WTC11 (cell line): ENCODE results near the gene TMEM108. TPM values are rescaled to one million over a fixed set of nuclear protein-coding genes. Genes with fewer than 3 reads are reported as not detected.

Source experiments
- ATAC-seq: fragments of 200-7000 bp; cut with Tn5 transposase; 2 replicates; pipeline ENCODE4 v1.10.0; 2021; ENCODE audit warnings: mild to moderate bottlenecking, moderate library complexity
- CTCF ChIA-PET: fragments of 300-600 bp; sonication (Branson Sonifier 250); formaldehyde crosslinking; loops from one replicate; lab custom pipeline; 2021; ENCODE audit warnings: antibody characterized with exemption; lab: Charles Lee
- POLR2A ChIA-PET: fragments of 350-600 bp; sonication (Branson Sonifier 250); formaldehyde crosslinking; loops from one replicate; lab custom pipeline; 2021; ENCODE audit warnings: antibody characterized with exemption; lab: Charles Lee
- DNase-seq: peaks from one replicate; pipeline ENCODE4 v3.0.0; 2021; ENCODE audit warnings: low spot score
- H3K27ac Mint-ChIP-seq: 2 replicates; pipeline ENCODE4 v1.8.0; 2021; ENCODE audit warnings: mixed read lengths
- H3K27me3 Mint-ChIP-seq: 2 replicates; pipeline ENCODE4 v1.8.0; 2021; ENCODE audit warnings: low read depth, mild to moderate bottlenecking, moderate library complexity, mixed read lengths
- H3K36me3 Mint-ChIP-seq: 2 replicates; pipeline ENCODE4 v1.8.0; 2021; ENCODE audit warnings: mixed read lengths
- H3K4me1 Mint-ChIP-seq: 2 replicates; pipeline ENCODE4 v1.8.0; 2022; ENCODE audit warnings: mixed read lengths
- H3K4me3 Mint-ChIP-seq: 2 replicates; pipeline ENCODE4 v1.8.0; 2021; ENCODE audit warnings: mild to moderate bottlenecking, moderate library complexity, mixed read lengths
- H3K9me3 Mint-ChIP-seq: 2 replicates; pipeline ENCODE4 v1.8.0; 2021; ENCODE audit warnings: mixed read lengths
- ATF3 ChIP-seq: sonication (generic); formaldehyde crosslinking; conservative IDR thresholded peaks from 2 replicates; pipeline ENCODE4 v1.8.1; 2022; ENCODE audit warnings: mild to moderate bottlenecking, missing genetic modification reagents
- ESRRA ChIP-seq: sonication (generic); formaldehyde crosslinking; IDR thresholded peaks from 2 replicates; pipeline ENCODE4 v1.8.1; 2022; ENCODE audit warnings: mild to moderate bottlenecking, missing genetic modification reagents, borderline replicate concordance
- FOXK1 ChIP-seq: sonication (generic); formaldehyde crosslinking; IDR thresholded peaks from 2 replicates; pipeline ENCODE4 v1.8.0; 2022; ENCODE audit warnings: mild to moderate bottlenecking, moderate library complexity, missing genetic modification reagents
- FOXP1 ChIP-seq: sonication (generic); formaldehyde crosslinking; IDR thresholded peaks from 2 replicates; pipeline ENCODE4 v1.8.0; 2022; ENCODE audit warnings: missing genetic modification reagents, mild to moderate bottlenecking, moderate library complexity, borderline replicate concordance
- GABPB1 ChIP-seq: sonication (generic); formaldehyde crosslinking; IDR thresholded peaks from 2 replicates; pipeline ENCODE4 v1.8.1; 2023; ENCODE audit warnings: mild to moderate bottlenecking, missing genetic modification reagents
- GRHL2 ChIP-seq: fragments of 250-450 bp; sonication (Bioruptor Pico); IDR thresholded peaks from 2 replicates; pipeline ENCODE4 v1.8.0; 2022; ENCODE audit warnings: mild to moderate bottlenecking, moderate library complexity; ENCODE audit not compliant: insufficient replicate concordance, severe bottlenecking
- MYBL2 ChIP-seq: sonication (generic); formaldehyde crosslinking; IDR thresholded peaks from 2 replicates; pipeline ENCODE4 v1.8.1; 2023; ENCODE audit warnings: mild to moderate bottlenecking, moderate library complexity, missing genetic modification reagents
- NFATC4 ChIP-seq: fragments of 250-450 bp; sonication (Bioruptor Pico); IDR thresholded peaks from 2 replicates; pipeline ENCODE4 v1.9.0; 2021; ENCODE audit warnings: mild to moderate bottlenecking
- NFE2L1 ChIP-seq: sonication (generic); formaldehyde crosslinking; IDR thresholded peaks from 2 replicates; pipeline ENCODE4 v1.8.1; 2023; ENCODE audit warnings: missing genetic modification reagents
- TEAD4 ChIP-seq: sonication (generic); formaldehyde crosslinking; IDR thresholded peaks from 2 replicates; pipeline ENCODE4 v1.8.0; 2022; ENCODE audit warnings: mild to moderate bottlenecking, missing genetic modification reagents
- ZNF263 ChIP-seq: sonication (generic); formaldehyde crosslinking; IDR thresholded peaks from 2 replicates; pipeline ENCODE4 v1.8.1; 2022; ENCODE audit warnings: low read depth, mild to moderate bottlenecking, moderate library complexity, missing genetic modification reagents
- ZNF512 ChIP-seq: sonication (generic); formaldehyde crosslinking; IDR thresholded peaks from 2 replicates; pipeline ENCODE4 v1.8.1; 2022; ENCODE audit warnings: missing genetic modification reagents, borderline replicate concordance
- ZNF532 ChIP-seq: fragments of 250-450 bp; sonication (Bioruptor Pico); IDR thresholded peaks from 2 replicates; pipeline ENCODE4 v1.9.0; 2021; ENCODE audit warnings: mild to moderate bottlenecking, borderline replicate concordance
- total RNA-seq: library from RNA; stranded (reverse); gene quantifications from 3 replicates; pipeline ENCODE4 v1.2.3, GENCODE V29; 2021
- TF ChIP-seq, protein P1 (sequence below): fragments of 200-600 bp; IDR thresholded peaks from 2 replicates; pipeline ENCODE4 v1.8.0; 2022; ENCODE audit warnings: antibody characterized with exemption
- TF ChIP-seq, protein P2 (sequence below): sonication (generic); formaldehyde crosslinking; IDR thresholded peaks from 2 replicates; pipeline ENCODE4 v1.8.1; 2023; ENCODE audit warnings: mild to moderate bottlenecking, moderate library complexity, missing genetic modification reagents

TMEM108 gene
- total RNA-seq, 1 experiment from 2014 or later: 14.7 TPM

- ChIA-PET POLR2A (no interaction called here), CTCF (interaction anchor here (1.1 to 1.7 kb wide), 3 partner anchors 9 to 243 kb away, joined by 3 to 8 read pairs (median 4); no protein-coding TSS in a partner anchor)
- ATAC-seq: peak; percentile 97
- TF ChIP-seq ZNF532 (CRISPR knock-in tag) (no peak), GRHL2 (no peak), ZNF263 (CRISPR knock-in tag) (no peak), ZNF512 (CRISPR knock-in tag) (no peak), NFATC4 (no peak)
- TF ChIP-seq, protein P1, sequence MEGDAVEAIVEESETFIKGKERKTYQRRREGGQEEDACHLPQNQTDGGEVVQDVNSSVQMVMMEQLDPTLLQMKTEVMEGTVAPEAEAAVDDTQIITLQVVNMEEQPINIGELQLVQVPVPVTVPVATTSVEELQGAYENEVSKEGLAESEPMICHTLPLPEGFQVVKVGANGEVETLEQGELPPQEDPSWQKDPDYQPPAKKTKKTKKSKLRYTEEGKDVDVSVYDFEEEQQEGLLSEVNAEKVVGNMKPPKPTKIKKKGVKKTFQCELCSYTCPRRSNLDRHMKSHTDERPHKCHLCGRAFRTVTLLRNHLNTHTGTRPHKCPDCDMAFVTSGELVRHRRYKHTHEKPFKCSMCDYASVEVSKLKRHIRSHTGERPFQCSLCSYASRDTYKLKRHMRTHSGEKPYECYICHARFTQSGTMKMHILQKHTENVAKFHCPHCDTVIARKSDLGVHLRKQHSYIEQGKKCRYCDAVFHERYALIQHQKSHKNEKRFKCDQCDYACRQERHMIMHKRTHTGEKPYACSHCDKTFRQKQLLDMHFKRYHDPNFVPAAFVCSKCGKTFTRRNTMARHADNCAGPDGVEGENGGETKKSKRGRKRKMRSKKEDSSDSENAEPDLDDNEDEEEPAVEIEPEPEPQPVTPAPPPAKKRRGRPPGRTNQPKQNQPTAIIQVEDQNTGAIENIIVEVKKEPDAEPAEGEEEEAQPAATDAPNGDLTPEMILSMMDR: no peak
- peak; percentile 26 for DNase-seq
- Mint-ChIP-seq H3K27me3 (no peaks in the 10 kb centered on the region), H3K27ac (peak overlapping the region; percentile 42; the same call in 1 of the 2 replicates), H3K4me1 (peaks cover 22% of the 10 kb centered on the region), H3K36me3 (no peaks in the 10 kb centered on the region), H3K9me3 (no peaks in the 10 kb centered on the region), H3K4me3 (no peak overlapping the region)
These were observed 246.0 kb downstream of the TMEM108 start for GRCh38 chr3:133283958-133284807.

DNA sequence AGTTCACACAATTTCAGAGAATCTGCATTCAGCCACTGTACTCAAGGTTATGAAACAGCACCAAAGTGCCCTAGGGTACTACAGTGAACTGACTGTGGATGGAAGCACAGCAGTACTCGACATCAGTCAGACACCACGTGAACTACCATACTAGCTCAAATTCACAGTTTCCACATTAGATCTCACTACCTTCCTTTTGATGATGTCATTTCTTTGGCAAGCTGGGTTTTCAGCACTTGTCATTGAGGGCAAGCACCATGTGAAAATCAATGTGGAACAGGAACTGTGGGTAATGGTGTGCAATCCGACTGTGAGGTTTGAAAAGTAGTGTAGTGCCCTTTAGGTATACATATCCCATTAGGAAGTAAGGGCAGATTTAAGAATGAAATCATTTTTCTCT is 251.1 kb downstream of the TMEM108 start:
- Mint-ChIP-seq H3K9me3 (no peaks in the 10 kb centered on the region), H3K27me3 (no peaks in the 10 kb centered on the region), H3K36me3 (no peaks in the 10 kb centered on the region), H3K4me1 (peaks cover 6% of the 10 kb centered on the region), H3K27ac (0 out of 2 replicates have a peak overlapping the region, but pooled peaks have one; percentile 38), H3K4me3 (no peak overlapping the region)
- DNase-seq (no peak), ATAC-seq (no peak)
- ChIA-PET POLR2A (no interaction called here), CTCF (no interaction called here)
- TF ChIP-seq TEAD4 (CRISPR knock-in tag) (no peak), MYBL2 (CRISPR knock-in tag) (no peak)

- CTCF ChIA-PET: no interaction called here
- no peak overlapping the region for H3K27ac Mint-ChIP-seq
- DNase-seq (no peak), ATAC-seq (no peak)
- no peaks in the 10 kb centered on the region for H3K36me3 Mint-ChIP-seq
- H3K4me3 Mint-ChIP-seq: no peak overlapping the region
- peaks cover 8% of the 10 kb centered on the region for H3K4me1 Mint-ChIP-seq
- H3K9me3 Mint-ChIP-seq: no peaks in the 10 kb centered on the region
- no peaks in the 10 kb centered on the region for H3K27me3 Mint-ChIP-seq
- POLR2A ChIA-PET: interaction anchor here (0.5 kb wide), 1 partner anchor 113 kb away, joined by 3 read pairs; no protein-coding TSS in a partner anchor
- TF ChIP-seq NFATC4 (no peak), ESRRA (CRISPR knock-in tag) (no peak), NFE2L1 (CRISPR knock-in tag) (no peak), FOXP1 (CRISPR knock-in tag) (no peak), FOXK1 (CRISPR knock-in tag) (no peak), GABPB1 (no peak), ATF3 (no peak)
- TF ChIP-seq, protein P2, sequence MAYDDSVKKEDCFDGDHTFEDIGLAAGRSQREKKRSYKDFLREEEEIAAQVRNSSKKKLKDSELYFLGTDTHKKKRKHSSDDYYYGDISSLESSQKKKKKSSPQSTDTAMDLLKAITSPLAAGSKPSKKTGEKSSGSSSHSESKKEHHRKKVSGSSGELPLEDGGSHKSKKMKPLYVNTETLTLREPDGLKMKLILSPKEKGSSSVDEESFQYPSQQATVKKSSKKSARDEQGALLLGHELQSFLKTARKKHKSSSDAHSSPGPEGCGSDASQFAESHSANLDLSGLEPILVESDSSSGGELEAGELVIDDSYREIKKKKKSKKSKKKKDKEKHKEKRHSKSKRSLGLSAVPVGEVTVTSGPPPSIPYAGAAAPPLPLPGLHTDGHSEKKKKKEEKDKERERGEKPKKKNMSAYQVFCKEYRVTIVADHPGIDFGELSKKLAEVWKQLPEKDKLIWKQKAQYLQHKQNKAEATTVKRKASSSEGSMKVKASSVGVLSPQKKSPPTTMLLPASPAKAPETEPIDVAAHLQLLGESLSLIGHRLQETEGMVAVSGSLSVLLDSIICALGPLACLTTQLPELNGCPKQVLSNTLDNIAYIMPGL (CRISPR knock-in tag): no peak
These were observed 254.1 kb downstream of the TMEM108 start for GRCh38 chr3:133292296-133292695.
